DMS53 (cell line): ENCODE measurements around the gene RBP7.
"Not testable (repeated sequence)": the region's sequence is repeated elsewhere in the genome, so short reads cannot be mapped to it uniquely, and the experiment has no call there.

ENCODE experiments used
- DNase-seq: peaks from one replicate; lab custom pipeline; 2025; lab: John Stamatoyannopoulos, UW

The RBP7 gene

DNA sequence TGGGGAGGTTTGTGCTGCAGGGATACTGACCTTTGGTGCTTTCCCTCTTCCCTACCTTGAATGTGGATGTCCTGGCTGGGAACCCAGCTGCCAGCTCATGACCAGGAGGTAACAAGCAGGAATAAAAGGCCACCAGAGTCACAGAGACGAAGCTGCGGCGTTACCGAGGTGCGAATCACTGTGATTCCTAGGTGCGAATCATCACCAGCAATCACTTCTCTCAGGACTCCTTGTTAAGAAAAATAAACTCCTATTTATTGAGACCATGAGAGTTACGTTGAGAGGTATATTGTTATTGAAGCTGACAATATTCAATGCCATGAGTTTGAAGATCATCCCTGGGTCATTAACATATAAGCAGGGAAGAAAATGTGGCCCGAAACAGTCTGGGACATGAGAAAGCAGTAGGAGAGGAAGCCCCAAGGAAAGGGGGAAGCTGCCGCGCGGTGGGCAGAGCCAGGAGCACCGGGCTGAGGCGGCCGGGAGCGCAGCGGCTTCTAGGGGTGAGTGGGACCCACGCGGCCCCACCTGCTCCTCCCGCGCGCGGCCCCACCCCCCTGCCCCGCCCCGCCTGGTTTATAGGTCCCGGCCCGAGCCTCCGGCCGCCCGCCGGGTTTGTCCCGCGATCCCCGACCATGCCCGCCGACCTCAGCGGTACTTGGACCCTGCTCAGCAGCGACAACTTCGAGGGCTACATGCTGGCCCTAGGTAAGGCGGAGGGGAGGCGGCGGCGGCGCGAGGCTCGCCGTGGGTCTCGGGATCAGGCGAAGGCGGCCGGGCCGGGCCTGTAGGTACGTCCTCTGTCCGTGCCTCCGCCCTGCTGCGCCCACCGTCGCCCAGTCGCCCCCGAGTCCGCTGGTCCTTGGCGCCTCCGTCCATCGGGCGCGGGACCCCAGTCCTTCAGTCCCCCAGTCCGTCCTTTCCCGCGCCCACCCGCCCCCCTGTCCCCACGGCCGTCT, at the start of gene RBP7:
TSS of gene RBP7 (plus strand) at position 605 of the 959 bp plus-strand sequence. CDS start at position 636, 31 bp downstream.
- peak; percentile 59 for DNase-seq

DNA sequence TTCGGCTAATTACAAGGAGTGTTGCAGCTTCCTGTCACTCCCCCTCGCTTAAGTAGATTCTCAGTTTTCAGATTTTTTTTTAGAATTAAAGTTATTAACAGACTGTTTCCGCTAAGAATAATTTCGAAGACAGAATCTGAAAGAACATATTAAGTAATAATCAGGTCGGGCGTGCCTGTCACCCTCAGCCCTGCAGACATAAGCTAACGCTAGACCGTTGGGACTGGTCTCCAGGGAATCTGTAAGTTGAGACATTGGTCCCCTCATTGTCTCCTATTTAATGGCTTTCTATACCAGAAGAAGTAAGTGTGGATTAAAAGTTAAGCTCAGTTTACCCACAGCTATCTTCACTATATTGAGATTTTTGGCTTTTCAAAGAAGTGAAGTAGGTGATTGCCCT, 39.3 kb upstream of the RBP7 start:
- DNase-seq: no peak

- DNase-seq: no peak
Measured at GRCh38 chr1:9960011-9960410, 37.0 kb upstream of the RBP7 start.

GRCh38 chr1:9960706-9961562, 36.1 kb upstream of the RBP7 start:
- DNase-seq: peak; percentile 20

- no peak for DNase-seq
Measured at GRCh38 chr1:9984253-9984652, 12.8 kb upstream of the RBP7 start.

DNA sequence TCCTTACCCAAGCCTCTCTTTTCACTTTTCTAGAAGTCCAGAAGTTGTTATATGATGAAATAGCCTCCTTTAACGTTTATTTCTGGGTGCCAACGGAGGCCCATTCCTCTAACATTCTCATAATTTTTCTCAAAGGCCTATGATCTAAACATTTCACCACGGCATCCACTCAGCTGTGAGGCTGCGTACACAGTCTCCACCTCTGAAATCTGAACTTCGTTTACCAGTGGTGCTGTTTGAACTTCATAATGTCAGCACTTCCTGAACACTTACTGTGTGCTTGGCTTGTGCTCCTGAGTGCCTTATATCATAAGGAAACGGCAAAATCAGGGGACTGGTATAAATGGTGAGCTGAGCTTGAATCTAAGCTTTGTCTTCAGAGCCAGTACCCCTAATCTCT, 12.0 kb upstream of the RBP7 start:
- no peak for DNase-seq

DNA sequence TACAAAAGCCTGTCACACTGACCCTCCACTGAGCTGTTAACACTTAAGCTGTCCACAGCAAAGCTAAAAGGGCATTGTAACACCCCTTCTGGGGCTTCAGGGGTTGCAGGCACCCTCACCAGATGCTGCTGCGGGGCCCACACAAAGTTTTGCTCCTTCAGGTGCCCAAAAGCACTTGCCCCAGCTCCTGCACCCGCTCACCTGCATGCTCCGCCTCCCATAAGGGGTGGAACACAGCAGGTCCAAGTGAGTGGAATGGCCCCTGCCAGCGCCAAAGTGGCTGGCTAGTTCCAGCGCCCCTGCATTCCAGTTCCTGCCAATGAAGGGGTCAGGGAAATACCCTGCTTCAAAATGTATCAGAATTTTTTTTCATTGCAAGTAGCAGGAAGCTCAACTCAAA, 7.3 kb upstream of the RBP7 start:
- DNase-seq: no peak

- no peak for DNase-seq
Measured at GRCh38 chr1:9990944-9991343, 6.1 kb upstream of the RBP7 start.

- no peak for DNase-seq
Measured at GRCh38 chr1:9992910-9993309, 4.1 kb upstream of the RBP7 start.

- no peak for DNase-seq
Measured at GRCh38 chr1:9993561-9994075, 3.4 kb upstream of the RBP7 start.

DNA sequence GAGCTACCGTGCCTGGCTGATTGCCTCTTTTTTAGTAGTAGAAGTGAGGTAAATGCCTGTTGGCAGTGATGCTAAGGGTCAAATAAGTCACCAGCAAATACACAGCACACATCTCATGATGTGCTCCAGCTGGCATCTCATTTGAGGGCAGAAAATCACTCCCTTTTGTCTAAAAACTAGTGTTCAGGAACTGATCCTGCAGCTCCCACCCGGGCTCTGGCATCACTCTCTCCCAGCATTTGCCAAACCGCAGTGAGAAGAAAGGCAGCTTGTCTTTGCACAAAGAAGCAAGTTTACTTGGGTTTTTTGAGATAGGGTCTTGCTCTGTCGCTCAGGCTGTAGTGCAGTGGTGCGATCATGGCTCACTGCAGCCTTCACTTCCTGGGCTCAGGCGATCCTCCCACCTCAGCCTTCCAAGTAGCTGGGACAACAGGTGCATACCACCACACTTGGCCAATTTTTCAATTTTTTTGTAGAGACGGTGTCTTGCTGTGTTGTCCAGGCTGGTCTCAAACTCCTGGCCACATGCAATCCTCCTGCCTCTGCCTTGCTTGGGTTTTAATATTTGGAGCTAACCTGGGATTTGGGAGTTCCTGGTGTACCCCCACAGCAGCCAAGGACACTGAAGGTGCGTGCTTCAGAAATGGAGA, 4.1 kb downstream of the RBP7 start:
- no peak for DNase-seq

DNA sequence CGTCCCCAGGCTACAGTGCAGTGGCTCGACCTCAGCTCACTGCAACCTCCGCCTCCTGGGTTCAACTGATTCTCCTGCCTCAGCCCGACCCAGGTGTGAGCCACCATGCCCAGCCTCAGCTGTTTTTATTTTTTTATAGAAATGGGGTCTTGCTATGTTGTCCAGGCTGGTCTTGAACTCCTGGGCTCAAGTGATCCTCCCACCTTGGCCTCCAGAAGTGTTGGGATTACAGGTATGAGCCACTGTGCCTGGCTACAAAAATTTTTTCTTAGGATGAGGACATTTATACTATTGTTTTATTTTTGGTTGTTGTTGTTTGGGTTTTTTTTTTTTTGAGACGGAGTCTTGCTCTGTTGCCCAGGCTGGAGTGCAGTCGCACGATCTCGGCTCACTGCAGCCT, 8.2 kb downstream of the RBP7 start:
- not testable (repeated sequence) for DNase-seq

DNA sequence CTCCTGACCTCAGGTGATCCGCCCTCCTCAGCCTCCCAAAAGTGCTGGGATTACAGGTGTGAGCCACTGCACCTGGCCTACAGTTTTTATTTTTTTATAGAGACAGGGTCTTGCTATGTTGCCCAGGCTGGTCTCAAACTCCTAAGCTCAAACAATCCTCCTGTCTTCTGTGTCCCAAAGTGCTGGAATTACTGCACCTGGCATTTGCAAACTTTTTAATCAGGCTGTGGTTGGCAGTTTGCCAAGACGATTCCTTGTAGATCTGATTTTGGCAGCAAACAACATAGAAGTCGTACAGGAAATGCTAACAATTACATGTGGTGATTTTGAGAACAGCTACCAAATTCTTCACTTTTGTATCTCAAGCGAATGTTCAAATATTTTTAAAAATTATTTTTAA, 10.1 kb downstream of the RBP7 start:
- no peak for DNase-seq

- DNase-seq: no peak
Measured at GRCh38 chr1:10014016-10014415, 17.0 kb downstream of the RBP7 start.

DNA sequence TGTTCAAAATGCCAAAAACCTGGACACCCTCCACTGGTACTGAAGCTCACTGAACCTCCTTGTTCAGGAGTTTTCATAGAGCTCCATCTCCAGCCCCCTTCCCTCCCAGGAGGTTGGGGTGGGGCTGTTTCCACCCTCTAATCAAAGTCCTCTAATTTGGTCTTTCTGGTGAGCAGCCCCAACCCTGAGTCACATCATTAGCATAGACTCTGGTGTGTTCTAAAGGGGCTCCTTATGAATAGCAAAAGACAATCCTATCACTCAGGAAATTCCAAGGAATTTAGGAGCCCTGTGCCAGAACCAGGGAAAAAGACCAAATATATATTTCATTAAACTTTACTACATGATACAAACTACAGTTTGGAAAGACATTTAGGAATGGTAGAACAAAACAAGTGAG, 22.5 kb downstream of the RBP7 start:
- no peak for DNase-seq

DNA sequence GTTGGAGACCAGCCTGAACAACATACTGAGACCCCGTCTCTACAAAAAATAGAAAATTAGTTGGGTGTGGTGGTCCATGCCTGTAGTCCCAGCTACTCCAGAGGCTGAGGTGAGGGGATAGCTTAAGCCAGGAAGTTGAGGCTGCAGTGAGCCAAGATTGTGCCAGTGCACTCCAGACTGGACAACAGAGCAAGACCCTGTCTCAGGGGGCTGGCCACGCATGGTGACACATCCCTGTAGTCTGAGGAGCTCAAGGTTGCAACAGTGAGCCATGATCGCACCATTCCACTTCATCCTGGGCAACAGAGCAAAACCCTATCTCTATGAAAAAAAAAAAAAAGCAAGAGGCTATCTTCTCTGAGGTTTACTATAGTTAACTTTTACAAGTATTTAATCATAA, 23.1 kb downstream of the RBP7 start:
- no peak for DNase-seq

GRCh38 chr1:10020678-10021077, 23.6 kb downstream of the RBP7 start:
- DNase-seq: not testable (repeated sequence)

- not testable (repeated sequence) for DNase-seq
Measured at GRCh38 chr1:10021992-10022391, 25.0 kb downstream of the RBP7 start.

- no peak for DNase-seq
Measured at GRCh38 chr1:10022656-10023055, 25.6 kb downstream of the RBP7 start.

DNA sequence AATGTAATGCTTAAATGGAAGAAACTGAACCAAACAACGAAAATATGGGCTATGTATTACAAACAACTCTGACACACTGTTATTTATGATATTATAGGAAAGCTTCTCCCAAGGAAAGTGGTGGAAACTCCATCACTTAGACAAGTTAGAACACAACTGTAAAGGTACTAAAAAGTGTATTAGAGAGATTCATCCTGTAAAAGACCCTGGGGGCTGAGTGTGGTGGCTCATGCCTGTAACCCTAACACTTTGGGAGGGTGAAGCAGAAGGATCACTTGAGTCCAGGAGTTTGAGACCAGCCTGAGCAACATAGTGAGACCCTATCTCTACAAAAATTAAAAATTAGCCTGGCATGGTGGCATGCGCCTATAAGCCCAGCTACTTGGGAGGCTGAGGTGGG, 28.3 kb downstream of the RBP7 start:
- DNase-seq: no peak

- DNase-seq: no peak
Measured at GRCh38 chr1:10027027-10027426, 30.0 kb downstream of the RBP7 start.

DNA sequence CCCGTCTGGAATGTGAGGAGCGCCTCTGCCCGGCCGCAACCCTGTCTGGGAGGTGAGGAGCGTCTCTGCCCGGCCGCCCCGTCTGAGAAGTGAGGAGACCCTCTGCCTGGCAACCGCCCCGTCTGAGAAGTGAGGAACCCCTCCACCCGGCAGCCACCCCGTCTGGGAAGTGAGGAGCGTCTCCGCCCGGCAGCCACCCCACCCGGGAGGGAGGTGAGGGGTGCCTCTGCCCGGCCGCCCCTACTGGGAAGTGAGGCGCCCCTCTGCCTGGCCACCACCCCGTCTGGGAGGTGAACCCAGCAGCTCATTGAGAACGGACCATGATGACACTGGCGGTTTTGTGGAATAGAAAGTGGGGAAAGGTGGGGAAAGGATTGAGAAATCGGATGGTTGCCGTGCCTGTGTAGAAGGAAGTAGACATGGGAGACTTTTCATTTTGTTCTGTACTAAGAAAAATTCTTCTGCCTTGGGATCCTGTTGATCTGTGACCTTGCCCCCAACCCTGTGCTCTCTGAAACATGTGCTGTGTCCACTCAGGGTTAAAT, 32.0 kb downstream of the RBP7 start:
- not testable (repeated sequence) for DNase-seq
